ENCODE measurements around the gene SRPK3. TPM values are rescaled to one million over a fixed set of nuclear protein-coding genes. Genes with fewer than 3 reads are reported as not detected.

SRPK3 gene
- total and polyA plus RNA-seq, 2 experiments from 2014 or later, result 0.15 TPM; not detected in 1

GRCh38 chrX:153805436-153805835 is 24.6 kb downstream of the SRPK3 start:
- Histone ChIP-seq H2AFZ (no peak overlapping the region), H3K4me3 (no peak overlapping the region), H3K27ac (ENCODE audit: low read depth) (no peak overlapping the region), H4K20me1 (replicated peaks; ENCODE audit: insufficient read depth) (no peaks in the 10 kb centered on the region; the same call in 1 of the 2 replicates), H3K4me1 (ENCODE audit: insufficient read depth) (no peaks in the 10 kb centered on the region), H3K36me3 (ENCODE audit: insufficient read depth) (no peaks in the 10 kb centered on the region), H3F3A (replicated peaks; ENCODE audit: low read depth) (0 out of 2 replicates have a peak, but pooled peaks cover 2% of the 10 kb centered on the region), H3K27me3 (ENCODE audit: insufficient read depth) (no peaks in the 10 kb centered on the region), H3K79me2 (replicated peaks; ENCODE audit: insufficient read depth) (peaks cover 24% of the 10 kb centered on the region), H3K4me2 (no peak overlapping the region), H3K9me2 (ENCODE audit: insufficient read depth) (no peaks in the 10 kb centered on the region)
- no peak overlapping the region; the same call in 1 of the 2 replicates for H3K27ac Mint-ChIP-seq
- ATAC-seq, result no peak
- H3K36me3 Mint-ChIP-seq (ENCODE audit: low read depth), result peaks cover 22% of the 10 kb centered on the region
- no peak overlapping the region for H3K4me3 Mint-ChIP-seq
- peaks cover 20% of the 10 kb centered on the region; the same call in 2 of the 3 replicates for H3K4me1 Mint-ChIP-seq
- H3K27me3 Mint-ChIP-seq (ENCODE audit: insufficient read depth, low read depth, poor library complexity), result peaks cover 10% of the 10 kb centered on the region
- H3K9me3 Mint-ChIP-seq, result no peaks in the 10 kb centered on the region
- no peak for TF ChIP-seq NANOG (IDR thresholded peaks at IDR 0.05; ENCODE audit: borderline replicate concordance)
- no peak for DNase-seq (ENCODE audit: low spot score)

GRCh38 chrX:153806999-153807575 is 26.2 kb downstream of the SRPK3 start:
- Mint-ChIP-seq H3K27ac (no peak overlapping the region), H3K27me3 (ENCODE audit: insufficient read depth, low read depth, poor library complexity) (peaks cover 4% of the 10 kb centered on the region), H3K4me1 (peaks cover 26% of the 10 kb centered on the region; the same call in 2 of the 3 replicates), H3K36me3 (ENCODE audit: low read depth) (peaks cover 28% of the 10 kb centered on the region), H3K4me3 (no peak overlapping the region), H3K9me3 (no peaks in the 10 kb centered on the region)
- Histone ChIP-seq H3K27me3 (ENCODE audit: insufficient read depth) (no peaks in the 10 kb centered on the region), H3K9me2 (ENCODE audit: insufficient read depth) (no peaks in the 10 kb centered on the region), H3K79me2 (replicated peaks; ENCODE audit: insufficient read depth) (peaks cover 40% of the 10 kb centered on the region), H3K36me3 (ENCODE audit: insufficient read depth) (no peaks in the 10 kb centered on the region), H3K4me2 (no peak overlapping the region), H3F3A (replicated peaks; ENCODE audit: low read depth) (no peaks in the 10 kb centered on the region), H4K20me1 (replicated peaks; ENCODE audit: insufficient read depth) (no peaks in the 10 kb centered on the region; the same call in 1 of the 2 replicates), H3K4me3 (no peak overlapping the region), H2AFZ (no peak overlapping the region), H3K27ac (ENCODE audit: low read depth) (no peak overlapping the region), H3K4me1 (ENCODE audit: insufficient read depth) (no peaks in the 10 kb centered on the region)
- ATAC-seq (no peak), DNase-seq (ENCODE audit: low spot score) (no peak)
- TF ChIP-seq POLR2AphosphoS5 (IDR thresholded peaks at IDR 0.05; ENCODE audit: low read depth), result no peak
- no peak for TF ChIP-seq CREB1 (CRISPR knock-in tag; IDR thresholded peaks at IDR 0.05; ENCODE audit: low read depth)
- no peak for TF ChIP-seq ZNF114 (CRISPR knock-in tag; IDR thresholded peaks at IDR 0.05)
- no peak for TF ChIP-seq NANOG (IDR thresholded peaks at IDR 0.05; ENCODE audit: borderline replicate concordance)
- TF ChIP-seq EZH2 (IDR thresholded peaks at IDR 0.05; ENCODE audit: low read depth, unreplicated experiment), result no peak
- TF ChIP-seq JUNB (IDR thresholded peaks at IDR 0.05; ENCODE audit: unreplicated experiment), result no peak
- TF ChIP-seq ZNF462 (CRISPR knock-in tag; IDR thresholded peaks at IDR 0.05), result no peak
- no peak for TF ChIP-seq STAT1 (IDR thresholded peaks at IDR 0.05; ENCODE audit: unreplicated experiment)
- TF ChIP-seq ZNF331 (CRISPR knock-in tag; IDR thresholded peaks at IDR 0.05; ENCODE audit: low read depth), result no peak
- TF ChIP-seq EZH2phosphoT487 (IDR thresholded peaks at IDR 0.05; ENCODE audit: unreplicated experiment), result no peak
- TF ChIP-seq CTCF (conservative IDR thresholded peaks at IDR 0.05; ENCODE audit: low read depth in 2 of 2), result no peak
